CD4-positive, alpha-beta T cell treated with Interleukin-15 for 1 hour (primary cell): Measurements from ENCODE around the gene CELSR2.
A peak's percentile ranks its signal among the peaks of the same experiment; 100 is the strongest.

Source experiments
- DNase-seq: peaks from one replicate; pipeline ENCODE4 v3.0.0-alpha.2; 2020

CELSR2 gene

GRCh38 chr1:109307274-109308021 is 58.1 kb downstream of the CELSR2 start:
- DNase-seq: peak; percentile 24

GRCh38 chr1:109309347-109309746 is 60.0 kb downstream of the CELSR2 start:
- DNase-seq: no peak

- no peak for DNase-seq
These were observed 62.9 kb downstream of the CELSR2 start for GRCh38 chr1:109312246-109312645.

- DNase-seq: no peak
These were observed 63.8 kb downstream of the CELSR2 start for GRCh38 chr1:109312978-109313775.

GRCh38 chr1:109314795-109315194 is 65.5 kb downstream of the CELSR2 start:
- no peak for DNase-seq

GRCh38 chr1:109315288-109315687 is 65.9 kb downstream of the CELSR2 start:
- no peak for DNase-seq

GRCh38 chr1:109316506-109316905 is 67.2 kb downstream of the CELSR2 start:
- no peak for DNase-seq

GRCh38 chr1:109319114-109319513 is 69.8 kb downstream of the CELSR2 start:
- DNase-seq: no peak

- DNase-seq: no peak
These were observed 73.6 kb downstream of the CELSR2 start for GRCh38 chr1:109322974-109323373.
